Heart left ventricle (tissue), 16 donors: ENCODE results near the gene ARHGEF11. TPM values are rescaled to one million over a fixed set of nuclear protein-coding genes. Genes with fewer than 3 reads are reported as not detected.

Experiments
- ATAC-seq, 4 donors: fragments of 200-7000 bp; cut with Tn5 transposase; one replicate each; pipeline ENCODE4 v1.9.1; 2020 to 2022; ENCODE audit warnings: moderate library complexity in 4 of 4, mild to moderate bottlenecking in 3 of 4, moderate number of reproducible peaks in 1 of 4
- DNase-seq, 5 donors: peaks; one replicate each; pipeline ENCODE4 v3.0.0-alpha.2; 2020
- H3K27ac ChIP-seq, 12 donors: fragments of 200-600 bp; sonication (generic) in 4 of 12; one replicate each; pipeline versions ENCODE4 v1.5.0 to v1.8.0; 2016 to 2022; ENCODE audit warnings: mild to moderate bottlenecking in 2 of 12
- H3K27me3 ChIP-seq, 9 donors: fragments of 200-600 bp; sonication (generic) in 2 of 9; one replicate each; pipeline versions ENCODE4 v1.5.1 to v1.8.0; 2016 to 2022; ENCODE audit warnings: mild to moderate bottlenecking in 3 of 9
- H3K36me3 ChIP-seq, 9 donors: fragments of 200-600 bp; sonication (generic) in 2 of 9; one replicate each; pipeline versions ENCODE4 v1.5.0 to v1.8.0; 2018 to 2022; ENCODE audit warnings: mild to moderate bottlenecking in 2 of 9
- H3K4me1 ChIP-seq, 12 donors: fragments of 200-600 bp; sonication (generic) in 4 of 12; one replicate each; pipeline versions ENCODE4 v1.5.0 to v1.8.0; 2016 to 2022; ENCODE audit warnings: mild to moderate bottlenecking in 3 of 12
- H3K4me3 ChIP-seq, 12 donors: fragments of 200-600 bp; sonication (generic) in 4 of 12; one replicate each; pipeline versions ENCODE4 v1.5.0 to v1.8.0; 2017 to 2022; ENCODE audit warnings: mild to moderate bottlenecking in 9 of 12, moderate library complexity in 4 of 12
- H3K9me3 ChIP-seq, 12 donors: fragments of 200-600 bp; sonication (generic) in 4 of 12; one replicate each; pipeline versions ENCODE4 v1.5.0 to v1.8.0; 2016 to 2022; ENCODE audit warnings: mild to moderate bottlenecking in 1 of 12
- POLR2A ChIP-seq, 2 donors: fragments of 450-650 bp; IDR thresholded peaks; one replicate each; pipeline ENCODE4 v1.6.1; 2017; ENCODE audit warnings: antibody characterized with exemption in 2 of 2, mild to moderate bottlenecking in 2 of 2, moderate library complexity in 2 of 2
- whole genome bisulfite sequencing, 4 donors: extraction: QIAGEN DNeasy Blood & Tissue Kit in 2 of 4; methylation state at CpG; one replicate each; pipeline versions ENCODE4 v1.1.5 to v1.1.7; 2013 to 2018; 5-methylcytosine and 5-hydroxymethylcytosine counted together
- intact Hi-C, 10 donors: fragments of 100-400 bp; cut with DNase I; formaldehyde crosslinking; loops; one replicate each; pipeline versions ENCODE4 v1.11.1 to v1.14.2; 2022
- polyA plus RNA-seq, 2 donors: library from polyadenylated mRNA; stranded (reverse); fragments of 200-250 nt; gene quantifications; one replicate each; pipeline ENCODE4 v1.2.3, GENCODE V29; 2013
- total RNA-seq, 9 donors: library from RNA; depleted of rRNA in 2 of 9; stranded (reverse); fragments of >200 nt in 2 of 9; fragmentation: NEBNext Ultra II Directional in 3 of 9; extraction: Animal tissue kit (Norgen Biotek cat#: 25700) in 3 of 9; gene quantifications; one replicate each; pipeline versions ENCODE4 v1.1.0 to v1.2.4, GENCODE V29; 2016 to 2023
- TF ChIP-seq, protein P1 (sequence below), 12 donors: fragments of 200-600 bp; sonication (generic) in 4 of 12; IDR thresholded peaks; one replicate each; pipeline versions ENCODE4 v1.5.0 to v1.8.0; 2018 to 2022; ENCODE audit warnings: antibody characterized with exemption in 12 of 12, mild to moderate bottlenecking in 5 of 12
- donor health status: ischemic (EF 13 %, LVEDD 7.1; RV severe dilation, severe dysfunction).
- donor health status: healthy with polysubstance abuse.
- donor health status: DM: no; HTN: yes; CAD: no.
- donor health status: DM: no; HTN: no; CAD: no.
- donor health status: ischemic (EF 25% LVEDD 6.9; RV normal size, moderate dysfunction).
- donor health status: ischemic (EF 25% LVEDD 5.7; RV mildly dilated, moderate dysfunction).
- donor health status: healthy.
- donor health status: DM: yes; HTN: yes; CAD: no.
- donor health status: ischemic (EF 35%, LVEDD 5.7; RV mildly dilated, moderate dysfunction).
- donor health status: nonischemic (EF 11% LVEDD 7.7; RV severe dilation, severe dysfunction).
- donor health status: DM: yes; HTN: yes; CAD: no.
- donor health status: PGD.
- donor health status: ischemic (EF 29% LVEDD 5.4; RV normal size, mild dysfunction).
- donor health status: nonischemic (EF 23%, LVEDD 6.1; RV moderate dilation, normal function).

Gene ARHGEF11
- total and polyA plus RNA-seq, 11 donors = 12.2 to 44.1 (median 30.0) TPM

DNA sequence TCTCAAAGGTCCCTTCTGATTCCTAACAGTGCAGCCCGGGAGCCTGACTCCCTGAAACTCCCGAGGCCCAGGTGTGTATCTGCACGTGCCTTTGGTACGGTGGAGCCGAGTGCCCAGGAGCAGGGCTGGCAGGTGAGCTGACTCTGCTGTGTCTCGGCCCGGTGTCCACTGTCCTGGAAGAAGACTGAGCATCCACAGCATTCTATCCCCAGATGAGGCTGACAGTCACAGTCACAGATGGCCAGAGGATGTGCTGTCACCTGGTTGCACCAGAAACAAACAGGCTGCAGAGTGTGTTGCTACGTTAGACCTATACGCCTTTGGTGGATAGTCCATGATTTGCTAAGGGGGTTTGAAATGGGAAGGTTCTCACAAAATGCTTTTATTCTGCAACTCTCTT is 44.2 kb upstream of the ARHGEF11 start:
- no peak overlapping the region for H3K27ac ChIP-seq
- 83 to 90% (median 86%) methylated on average over 9 of the region's 9 CpGs for WGBS, 4 donors
- ATAC-seq (no peak), DNase-seq (no peak)
- no peaks in the 10 kb centered on the region for H3K27me3 ChIP-seq
- no peak overlapping the region for H3K4me3 ChIP-seq
- TF ChIP-seq POLR2A (IDR thresholded peaks at IDR 0.05) = no peak
- TF ChIP-seq, protein P1, sequence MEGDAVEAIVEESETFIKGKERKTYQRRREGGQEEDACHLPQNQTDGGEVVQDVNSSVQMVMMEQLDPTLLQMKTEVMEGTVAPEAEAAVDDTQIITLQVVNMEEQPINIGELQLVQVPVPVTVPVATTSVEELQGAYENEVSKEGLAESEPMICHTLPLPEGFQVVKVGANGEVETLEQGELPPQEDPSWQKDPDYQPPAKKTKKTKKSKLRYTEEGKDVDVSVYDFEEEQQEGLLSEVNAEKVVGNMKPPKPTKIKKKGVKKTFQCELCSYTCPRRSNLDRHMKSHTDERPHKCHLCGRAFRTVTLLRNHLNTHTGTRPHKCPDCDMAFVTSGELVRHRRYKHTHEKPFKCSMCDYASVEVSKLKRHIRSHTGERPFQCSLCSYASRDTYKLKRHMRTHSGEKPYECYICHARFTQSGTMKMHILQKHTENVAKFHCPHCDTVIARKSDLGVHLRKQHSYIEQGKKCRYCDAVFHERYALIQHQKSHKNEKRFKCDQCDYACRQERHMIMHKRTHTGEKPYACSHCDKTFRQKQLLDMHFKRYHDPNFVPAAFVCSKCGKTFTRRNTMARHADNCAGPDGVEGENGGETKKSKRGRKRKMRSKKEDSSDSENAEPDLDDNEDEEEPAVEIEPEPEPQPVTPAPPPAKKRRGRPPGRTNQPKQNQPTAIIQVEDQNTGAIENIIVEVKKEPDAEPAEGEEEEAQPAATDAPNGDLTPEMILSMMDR (IDR thresholded peaks at IDR 0.05) = no peak
- no peaks in the 10 kb centered on the region for H3K9me3 ChIP-seq
- H3K4me1 ChIP-seq = peaks cover 0 to 21% (median 5%) of the 10 kb centered on the region in 12 donors
- intact Hi-C loops = loop anchor here (1.0 to 10.0 kb wide), 5 partner anchors 48 to 405 kb away; partner anchors contain the start of gene ETV3 (in 3 of the 10)
- no peaks in the 10 kb centered on the region for H3K36me3 ChIP-seq

DNA sequence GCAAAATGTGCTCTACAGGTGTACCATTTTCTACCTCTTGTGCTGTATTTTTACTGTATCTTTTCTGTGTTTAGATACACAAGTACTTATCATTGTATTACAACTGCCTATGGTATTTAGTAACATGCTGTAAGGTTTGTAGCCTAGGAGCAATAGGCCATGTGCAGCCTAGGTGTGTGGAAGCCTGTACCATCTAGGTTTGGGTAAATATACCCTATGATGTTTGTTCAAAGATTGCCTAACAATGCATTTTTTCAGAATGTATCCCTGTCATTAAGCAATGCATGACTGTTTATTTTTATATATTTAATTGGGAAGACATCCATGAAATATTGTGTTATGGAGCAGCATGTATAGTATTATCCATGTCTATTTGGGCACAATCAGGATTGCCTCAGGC is 43.1 kb upstream of the ARHGEF11 start:
- DNase-seq (no peak), ATAC-seq (no peak)
- Histone ChIP-seq H3K27ac (no peak overlapping the region), H3K4me3 (no peak overlapping the region), H3K36me3 (no peaks in the 10 kb centered on the region), H3K27me3 (no peaks in the 10 kb centered on the region), H3K4me1 (peaks cover 0 to 21% (median 5%) of the 10 kb centered on the region in 12 donors), H3K9me3 (no peaks in the 10 kb centered on the region)
- intact Hi-C loops = loop anchor here in 1 of 10 donors (5.0 kb wide), 1 partner anchor 404 kb away; no protein-coding TSS in a partner anchor
- TF ChIP-seq, protein P1 (IDR thresholded peaks at IDR 0.05) = no peak
- TF ChIP-seq POLR2A (IDR thresholded peaks at IDR 0.05) = no peak

DNA sequence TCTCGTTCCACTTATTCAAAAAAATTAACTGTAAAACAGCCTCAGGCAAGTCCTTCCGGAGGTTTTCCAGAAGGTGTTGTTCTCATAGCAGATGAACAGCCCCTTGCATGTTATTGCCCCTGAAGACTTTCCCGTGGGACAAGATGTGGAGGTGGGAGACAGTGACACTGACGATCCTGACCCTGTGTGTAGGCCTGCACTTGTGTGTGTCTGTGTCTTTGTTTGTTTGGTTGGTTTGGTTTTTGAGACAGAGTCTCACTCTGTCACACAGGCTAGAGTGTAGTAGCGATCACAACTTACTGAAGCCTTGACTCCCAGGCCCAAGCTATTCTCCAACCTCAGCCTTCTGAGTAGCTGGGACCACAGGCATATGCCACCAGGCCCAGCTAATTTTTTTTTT is 41.5 kb upstream of the ARHGEF11 start:
- H3K27ac ChIP-seq = no peak overlapping the region
- peaks cover 0 to 12% (median 0%) of the 10 kb centered on the region in 12 donors for H3K4me1 ChIP-seq
- DNase-seq (no peak), ATAC-seq (no peak)
- intact Hi-C loops = loop anchor here in 1 of 10 donors (5.0 kb wide), 1 partner anchor 405 kb away; no protein-coding TSS in a partner anchor
- H3K4me3 ChIP-seq = no peak overlapping the region
- 81 to 92% (median 91%) methylated on average over 5 of the region's 5 CpGs for WGBS, 4 donors
- no peaks in the 10 kb centered on the region for H3K9me3 ChIP-seq
- no peaks in the 10 kb centered on the region for H3K36me3 ChIP-seq
- no peaks in the 10 kb centered on the region for H3K27me3 ChIP-seq
- TF ChIP-seq, protein P1 (IDR thresholded peaks at IDR 0.05) = no peak
- TF ChIP-seq POLR2A (IDR thresholded peaks at IDR 0.05) = no peak

DNA sequence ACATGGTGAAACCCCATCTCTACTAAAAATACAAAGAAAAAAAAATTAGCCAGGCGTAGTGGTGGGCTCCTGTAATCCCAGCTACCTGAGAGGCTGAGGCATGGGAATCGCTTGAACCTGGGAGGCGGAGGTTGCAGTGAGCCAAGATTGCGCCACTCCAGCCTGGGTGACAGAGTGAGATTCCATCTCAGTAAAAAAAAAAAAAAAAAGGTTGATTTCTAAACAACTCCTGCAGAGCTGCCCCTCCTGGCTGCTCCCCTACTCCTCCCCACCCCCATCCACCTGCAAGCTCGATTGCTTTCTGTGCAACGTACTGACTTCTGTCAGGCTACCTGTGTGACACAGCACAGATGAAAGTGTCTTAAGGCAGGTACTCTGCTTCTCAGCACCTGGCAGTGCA is 40.8 kb upstream of the ARHGEF11 start:
- intact Hi-C loops = loop anchor here in 1 of 10 donors (5.0 kb wide), 1 partner anchor 406 kb away; no protein-coding TSS in a partner anchor
- no peak for TF ChIP-seq POLR2A (IDR thresholded peaks at IDR 0.05)
- TF ChIP-seq, protein P1 (IDR thresholded peaks at IDR 0.05) = no peak

More for the DNA sequence above, 40.8 kb upstream of the ARHGEF11 start:
- H3K36me3 ChIP-seq = no peaks in the 10 kb centered on the region
- H3K9me3 ChIP-seq = no peaks in the 10 kb centered on the region
- H3K4me3 ChIP-seq = no peak overlapping the region
- H3K4me1 ChIP-seq = peaks cover 0 to 12% (median 0%) of the 10 kb centered on the region in 12 donors
- no peak for DNase-seq
- WGBS, 4 donors = 81 to 87% (median 83%) methylated on average over 6 of the region's 6 CpGs
- no peak for ATAC-seq
- H3K27ac ChIP-seq = no peak overlapping the region
- no peaks in the 10 kb centered on the region for H3K27me3 ChIP-seq
